HEK293 (cell line): ENCODE measurements around the gene MARK2.

ENCODE experiments used
- CTCF ChIA-PET: fragments of 350-600 bp; formaldehyde crosslinking; extraction: SDS; loops from one replicate; lab custom pipeline; 2021; ENCODE audit warnings: antibody characterized with exemption; lab: Yijun Ruan, JAX
- POLR2A ChIA-PET: fragments of 300-600 bp; formaldehyde crosslinking; extraction: SDS; loops from one replicate; lab custom pipeline; 2020; ENCODE audit warnings: antibody characterized with exemption, inconsistent platforms; lab: Yijun Ruan, JAX
- H3K27ac ChIP-seq: fragments of 200-500 bp; sonication (Bioruptor generic); 2 replicates; pipeline ENCODE4 v1.5.1; 2014; ENCODE audit warnings: low read depth, low read length, control low read depth, inconsistent platforms; ENCODE audit errors: extremely low read depth
- H3K36me3 ChIP-seq, 2 experiments: fragments of 200-500 bp in 1 of 2; sonication (Bioruptor generic) in 1 of 2; 1 replicate in 1 of 2; 2 replicates in 1 of 2; pipeline ENCODE4 v1.5.1; 2014 to 2017; ENCODE audit warnings: inconsistent platforms in 2 of 2, low read length in 2 of 2; ENCODE audit not compliant: control insufficient read depth in 2 of 2, insufficient read depth in 1 of 2
- H3K4me1 ChIP-seq: fragments of 200-500 bp; sonication (Bioruptor generic); 2 replicates; pipeline ENCODE4 v1.5.1; 2014; ENCODE audit warnings: mild to moderate bottlenecking, low read length, inconsistent platforms; ENCODE audit not compliant: control insufficient read depth, insufficient read depth
- H3K4me3 ChIP-seq: 2 replicates; pipeline ENCODE4 v1.5.1; 2011; ENCODE audit warnings: low read depth, mild to moderate bottlenecking, control low read depth, low read length, moderate library complexity
- H3K9me3 ChIP-seq: fragments of 200-500 bp; sonication (Bioruptor generic); 2 replicates; pipeline ENCODE4 v1.5.1; 2014; ENCODE audit warnings: low read depth, low read length, inconsistent platforms; ENCODE audit not compliant: control insufficient read depth, insufficient read depth
- IKZF3 ChIP-seq: fragments of 450-650 bp; IDR thresholded peaks from 2 replicates; pipeline ENCODE4 v1.5.0; 2018; ENCODE audit warnings: missing biosample characterization, mild to moderate bottlenecking, missing genetic modification characterization, moderate library complexity
- KLF9 ChIP-seq: fragments of 450-650 bp; formaldehyde crosslinking; IDR thresholded peaks from 2 replicates; pipeline ENCODE4 v1.5.1; 2016; ENCODE audit warnings: missing biosample characterization, missing genetic modification characterization, low read depth
- PRDM1 ChIP-seq: fragments of 450-650 bp; formaldehyde crosslinking; IDR thresholded peaks from 2 replicates; pipeline ENCODE4; 2016; ENCODE audit warnings: missing biosample characterization, missing genetic modification characterization
- SCRT2 ChIP-seq: fragments of 450-650 bp; formaldehyde crosslinking; IDR thresholded peaks from 2 replicates; pipeline ENCODE4 v1.5.1; 2016; ENCODE audit warnings: missing biosample characterization, missing genetic modification characterization
- ZEB2 ChIP-seq: fragments of 450-650 bp; formaldehyde crosslinking; IDR thresholded peaks from 2 replicates; pipeline ENCODE4 v1.5.1; 2016; ENCODE audit warnings: missing biosample characterization, missing genetic modification characterization
- ZNF169 ChIP-seq: fragments of 450-650 bp; formaldehyde crosslinking; IDR thresholded peaks from 2 replicates; pipeline ENCODE4 v1.5.1; 2016; ENCODE audit warnings: missing biosample characterization, missing genetic modification characterization
- ZNF174 ChIP-seq: fragments of 450-650 bp; formaldehyde crosslinking; IDR thresholded peaks from 2 replicates; pipeline ENCODE4 v1.5.0; 2017; ENCODE audit warnings: missing biosample characterization, mild to moderate bottlenecking, missing genetic modification characterization
- ZNF404 ChIP-seq: fragments of 450-650 bp; formaldehyde crosslinking; IDR thresholded peaks from 2 replicates; pipeline ENCODE4 v1.5.1; 2017; ENCODE audit warnings: missing biosample characterization, missing genetic modification characterization
- TF ChIP-seq, protein P1 (sequence below): fragments of 450-650 bp; formaldehyde crosslinking; IDR thresholded peaks from 2 replicates; pipeline ENCODE4 v1.5.1; 2016; ENCODE audit warnings: missing biosample characterization, missing genetic modification characterization
- TF ChIP-seq, protein P2 (sequence below): fragments of 450-650 bp; formaldehyde crosslinking; IDR thresholded peaks from 2 replicates; pipeline ENCODE4 v1.5.1; 2016; ENCODE audit warnings: missing biosample characterization, missing genetic modification characterization

The MARK2 gene

DNA sequence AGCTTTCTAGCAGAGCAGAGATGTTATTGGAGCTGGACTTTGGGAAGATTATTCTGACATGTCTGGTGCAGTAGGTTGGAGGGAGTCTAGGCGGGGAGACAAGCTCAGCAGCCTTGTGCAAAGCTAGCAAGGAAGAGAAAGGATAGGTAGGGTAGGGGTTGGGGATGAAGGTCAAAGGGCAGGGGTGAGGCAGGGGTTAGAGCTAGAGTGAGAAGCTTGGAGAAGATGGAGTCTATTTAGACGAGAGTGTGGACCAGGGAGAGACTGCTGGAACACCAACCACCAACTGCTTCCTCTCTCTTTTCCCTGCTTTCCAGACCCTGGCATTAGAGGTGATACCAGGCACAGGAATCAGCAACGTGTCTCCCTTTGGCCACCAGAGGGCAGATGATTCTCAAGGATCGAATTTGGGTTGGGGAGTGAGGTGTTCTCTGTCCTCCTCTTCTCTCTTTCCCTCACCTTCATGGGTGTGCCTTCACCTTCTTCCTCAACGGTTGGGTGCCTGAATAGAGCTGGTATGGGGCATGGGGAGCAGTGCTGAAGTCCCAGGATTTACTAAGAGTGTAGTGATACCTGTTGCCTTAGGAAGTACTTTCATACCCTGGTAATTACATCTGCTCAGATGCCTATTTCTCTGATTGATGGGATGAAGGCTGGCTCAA is 1.8 kb upstream of the MARK2 start (continued):
- TF ChIP-seq, protein P1, sequence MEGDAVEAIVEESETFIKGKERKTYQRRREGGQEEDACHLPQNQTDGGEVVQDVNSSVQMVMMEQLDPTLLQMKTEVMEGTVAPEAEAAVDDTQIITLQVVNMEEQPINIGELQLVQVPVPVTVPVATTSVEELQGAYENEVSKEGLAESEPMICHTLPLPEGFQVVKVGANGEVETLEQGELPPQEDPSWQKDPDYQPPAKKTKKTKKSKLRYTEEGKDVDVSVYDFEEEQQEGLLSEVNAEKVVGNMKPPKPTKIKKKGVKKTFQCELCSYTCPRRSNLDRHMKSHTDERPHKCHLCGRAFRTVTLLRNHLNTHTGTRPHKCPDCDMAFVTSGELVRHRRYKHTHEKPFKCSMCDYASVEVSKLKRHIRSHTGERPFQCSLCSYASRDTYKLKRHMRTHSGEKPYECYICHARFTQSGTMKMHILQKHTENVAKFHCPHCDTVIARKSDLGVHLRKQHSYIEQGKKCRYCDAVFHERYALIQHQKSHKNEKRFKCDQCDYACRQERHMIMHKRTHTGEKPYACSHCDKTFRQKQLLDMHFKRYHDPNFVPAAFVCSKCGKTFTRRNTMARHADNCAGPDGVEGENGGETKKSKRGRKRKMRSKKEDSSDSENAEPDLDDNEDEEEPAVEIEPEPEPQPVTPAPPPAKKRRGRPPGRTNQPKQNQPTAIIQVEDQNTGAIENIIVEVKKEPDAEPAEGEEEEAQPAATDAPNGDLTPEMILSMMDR: peak; percentile 74
- TF ChIP-seq, protein P2, sequence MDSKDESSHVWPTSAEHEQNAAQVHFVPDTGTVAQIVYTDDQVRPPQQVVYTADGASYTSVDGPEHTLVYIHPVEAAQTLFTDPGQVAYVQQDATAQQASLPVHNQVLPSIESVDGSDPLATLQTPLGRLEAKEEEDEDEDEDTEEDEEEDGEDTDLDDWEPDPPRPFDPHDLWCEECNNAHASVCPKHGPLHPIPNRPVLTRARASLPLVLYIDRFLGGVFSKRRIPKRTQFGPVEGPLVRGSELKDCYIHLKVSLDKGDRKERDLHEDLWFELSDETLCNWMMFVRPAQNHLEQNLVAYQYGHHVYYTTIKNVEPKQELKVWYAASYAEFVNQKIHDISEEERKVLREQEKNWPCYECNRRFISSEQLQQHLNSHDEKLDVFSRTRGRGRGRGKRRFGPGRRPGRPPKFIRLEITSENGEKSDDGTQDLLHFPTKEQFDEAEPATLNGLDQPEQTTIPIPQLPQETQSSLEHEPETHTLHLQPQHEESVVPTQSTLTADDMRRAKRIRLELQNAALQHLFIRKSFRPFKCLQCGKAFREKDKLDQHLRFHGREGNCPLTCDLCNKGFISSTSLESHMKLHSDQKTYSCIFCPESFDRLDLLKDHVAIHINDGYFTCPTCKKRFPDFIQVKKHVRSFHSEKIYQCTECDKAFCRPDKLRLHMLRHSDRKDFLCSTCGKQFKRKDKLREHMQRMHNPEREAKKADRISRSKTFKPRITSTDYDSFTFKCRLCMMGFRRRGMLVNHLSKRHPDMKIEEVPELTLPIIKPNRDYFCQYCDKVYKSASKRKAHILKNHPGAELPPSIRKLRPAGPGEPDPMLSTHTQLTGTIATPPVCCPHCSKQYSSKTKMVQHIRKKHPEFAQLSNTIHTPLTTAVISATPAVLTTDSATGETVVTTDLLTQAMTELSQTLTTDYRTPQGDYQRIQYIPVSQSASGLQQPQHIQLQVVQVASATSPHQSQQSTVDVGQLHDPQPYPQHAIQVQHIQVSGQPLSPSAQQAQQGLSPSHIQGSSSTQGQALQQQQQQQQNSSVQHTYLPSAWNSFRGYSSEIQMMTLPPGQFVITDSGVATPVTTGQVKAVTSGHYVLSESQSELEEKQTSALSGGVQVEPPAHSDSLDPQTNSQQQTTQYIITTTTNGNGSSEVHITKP (tag by site-specific recombination): no peak
- TF ChIP-seq IKZF3 (tag by site-specific recombination): 0 out of 2 replicates have a peak, but pooled peaks have one; percentile 10
- TF ChIP-seq ZNF404 (tag by site-specific recombination): no peak
- TF ChIP-seq PRDM1: no peak
- TF ChIP-seq ZNF174 (tag by site-specific recombination): no peak

DNA sequence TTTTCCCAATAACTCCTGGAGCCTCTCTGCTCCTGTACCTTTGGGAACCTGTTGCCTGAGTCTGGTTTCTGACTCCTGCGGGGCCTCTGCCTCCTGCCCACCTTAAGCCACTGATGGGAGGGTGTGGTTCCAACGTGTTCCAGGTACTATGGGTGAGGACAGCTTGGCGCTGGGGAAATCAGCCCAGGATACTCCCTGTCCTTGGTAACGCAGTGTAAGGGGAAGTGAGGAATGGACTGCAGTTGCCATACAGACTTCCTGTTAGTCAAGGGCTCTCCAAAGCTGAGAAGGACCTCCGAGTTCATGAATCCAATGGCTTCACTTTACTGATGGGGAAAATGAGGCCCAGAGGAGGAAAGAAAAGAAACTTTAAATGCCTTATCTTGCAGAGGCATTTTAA is 1.2 kb upstream of the MARK2 start:
- POLR2A ChIA-PET: interaction anchor here (0.6 kb wide), 2 partner anchors 48 to 318 kb away, joined by 4 read pairs; no protein-coding TSS in a partner anchor
- CTCF ChIA-PET: interaction anchor here (0.6 to 7.4 kb wide), 45 partner anchors 8 to 395 kb away, joined by 3 to 135 read pairs (median 5); partner anchors contain the start of genes RCOR2 and ZFTA
- Histone ChIP-seq H3K27ac (no peak overlapping the region), H3K36me3 (peaks cover 0 to 13% of the 10 kb centered on the region in 2 experiments; a peak in 1 of 3 replicates), H3K4me1 (0 out of 2 replicates have a peak, but pooled peaks cover 5% of the 10 kb centered on the region), H3K4me3 (no peak overlapping the region), H3K9me3 (no peaks in the 10 kb centered on the region)
- no peak for TF ChIP-seq ZEB2 (tag by site-specific recombination)
- TF ChIP-seq IKZF3 (tag by site-specific recombination): no peak
- peak; percentile 83; the same call in 1 of the 2 replicates for TF ChIP-seq SCRT2 (tag by site-specific recombination)

DNA sequence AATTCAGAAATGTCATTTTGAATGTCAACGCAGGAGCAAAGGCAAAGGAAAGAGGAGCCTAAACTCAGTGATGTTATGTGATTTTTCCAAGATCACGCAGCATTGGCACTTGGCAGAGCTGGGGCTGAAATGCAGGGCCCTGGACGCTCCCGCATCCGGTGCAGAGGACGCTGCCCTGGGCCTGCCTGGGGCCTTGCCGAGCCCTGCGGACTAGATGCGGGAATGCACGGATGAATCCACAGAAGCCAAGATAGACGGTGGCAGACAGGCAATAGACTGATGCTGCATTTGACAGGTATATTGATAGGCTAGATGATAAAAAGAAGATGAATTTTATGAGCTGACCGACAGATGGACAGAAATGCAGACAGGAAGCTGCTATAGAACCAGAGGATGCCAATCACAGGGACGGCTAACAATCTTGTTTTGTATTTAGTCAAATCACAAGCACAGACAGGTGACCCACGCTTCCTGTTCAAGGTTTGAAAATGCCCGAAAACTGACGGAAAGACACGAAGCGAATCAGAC is 696 bp upstream of the MARK2 start:
- CTCF ChIA-PET: interaction anchor here (0.6 to 7.4 kb wide), 30 partner anchors 9 to 466 kb away, joined by 3 to 135 read pairs (median 5); partner anchors contain the start of genes RCOR2 and ZFTA
- Histone ChIP-seq H3K9me3 (no peaks in the 10 kb centered on the region), H3K4me1 (0 out of 2 replicates have a peak, but pooled peaks cover 6% of the 10 kb centered on the region), H3K27ac (no peak overlapping the region), H3K36me3 (peaks cover 0 to 16% of the 10 kb centered on the region in 2 experiments; a peak in 1 of 3 replicates), H3K4me3 (peak overlapping the region; percentile 17)
- POLR2A ChIA-PET: interaction anchor here (0.6 to 2.5 kb wide), 21 partner anchors 10 to 347 kb away, joined by 3 to 14 read pairs (median 5); partner anchors contain the start of genes COX8A, RCOR2, STIP1 and ZFTA
- TF ChIP-seq ZNF169 (no peak), KLF9 (tag by site-specific recombination) (no peak)
